MCF 10A (cell line): ENCODE data around the gene XRN1. TPM values are rescaled to one million over a fixed set of nuclear protein-coding genes. Genes with fewer than 3 reads are reported as not detected.
"Not testable (repeated sequence)": the region's sequence is repeated elsewhere in the genome, so short reads cannot be mapped to it uniquely, and the experiment has no call there.

Source experiments
- BruUV-seq: library from RNA; stranded (reverse); fragments of 400-500 nt; replicated peaks from 2 replicates; lab custom pipeline; 2021; lab: Mats Ljungman, UMichigan
- CTCF ChIA-PET: fragments of 300-600 bp; sonication (Branson Sonifier 250); formaldehyde crosslinking; extraction: SDS; loops from one replicate; lab custom pipeline; 2021; ENCODE audit warnings: antibody characterized with exemption, inconsistent platforms; lab: Yijun Ruan, JAX
- POLR2A ChIA-PET: fragments of 300-600, 350-650 bp; sonication (Branson Sonifier 250); formaldehyde crosslinking; extraction: SDS; loops from one replicate; lab custom pipeline; 2020; ENCODE audit warnings: antibody characterized with exemption, inconsistent platforms; lab: Yijun Ruan, JAX
- DNase-seq: peaks from one replicate; pipeline ENCODE4 v3.0.0-alpha.2; 2018; ENCODE audit not compliant: unreplicated experiment
- H3K27ac Mint-ChIP-seq: one replicate; pipeline ENCODE4 v1.8.0; 2022; ENCODE audit warnings: mild to moderate bottlenecking, low read depth, mixed read lengths; ENCODE audit not compliant: unreplicated experiment
- H3K27me3 Mint-ChIP-seq: one replicate; pipeline ENCODE4 v1.8.0; 2022; ENCODE audit warnings: mixed read lengths; ENCODE audit not compliant: insufficient read depth, unreplicated experiment
- H3K36me3 Mint-ChIP-seq: one replicate; pipeline ENCODE4 v1.8.0; 2022; ENCODE audit warnings: mild to moderate bottlenecking, moderate library complexity, mixed read lengths; ENCODE audit not compliant: insufficient read depth, unreplicated experiment
- H3K4me1 Mint-ChIP-seq: one replicate; pipeline ENCODE4 v1.8.0; 2022; ENCODE audit warnings: mixed read lengths; ENCODE audit not compliant: insufficient read depth, unreplicated experiment
- H3K4me3 Mint-ChIP-seq: one replicate; pipeline ENCODE4 v1.8.0; 2022; ENCODE audit warnings: mild to moderate bottlenecking, moderate library complexity, mixed read lengths; ENCODE audit not compliant: unreplicated experiment
- H3K9me3 Mint-ChIP-seq: one replicate; pipeline ENCODE4 v1.8.0; 2022; ENCODE audit warnings: mixed read lengths; ENCODE audit not compliant: unreplicated experiment
- intact Hi-C: fragments of 100-400 bp; cut with micrococcal nuclease; formaldehyde crosslinking; loops from 2 replicates; pipeline ENCODE4 v1.14.1; 2022
- total RNA-seq: library from RNA; stranded (reverse); gene quantifications from 2 replicates; pipeline ENCODE4 v1.2.3, GENCODE V29; 2022
- TF ChIP-seq, protein P1 (sequence below): fragments of 200-600 bp; IDR thresholded peaks from one replicate; pipeline ENCODE4 v1.8.0; 2022; ENCODE audit warnings: antibody characterized with exemption, mild to moderate bottlenecking; ENCODE audit not compliant: unreplicated experiment

The XRN1 gene
- total RNA-seq, 1 experiment from 2014 or later: 21.7 TPM

DNA sequence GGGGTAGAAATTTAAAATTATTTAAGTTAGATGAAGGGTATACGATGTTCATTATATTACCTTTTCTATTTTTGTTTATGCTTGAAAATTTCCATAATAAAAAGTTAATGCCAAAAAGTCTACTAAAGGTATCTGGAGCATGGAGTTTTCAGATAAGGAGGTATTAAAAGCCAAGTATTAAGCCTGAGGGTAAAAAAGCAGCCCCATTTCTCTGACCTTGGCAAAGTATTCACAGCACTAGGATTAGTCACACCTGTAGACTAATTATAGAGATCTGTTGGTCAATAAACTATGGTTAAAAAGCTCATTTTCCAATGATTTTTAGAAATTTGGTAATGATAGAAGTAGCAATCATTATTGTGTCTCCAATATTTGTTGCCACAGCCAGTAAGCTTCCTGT is 23.1 kb downstream of the XRN1 start:
- H3K4me1 Mint-ChIP-seq: no peaks in the 10 kb centered on the region
- DNase-seq: no peak
- no peak overlapping the region for H3K27ac Mint-ChIP-seq
- CTCF ChIA-PET: no interaction called here
- no peak overlapping the region for H3K4me3 Mint-ChIP-seq
- no peaks in the 10 kb centered on the region for H3K27me3 Mint-ChIP-seq
- peaks cover 70% of the 10 kb centered on the region for H3K36me3 Mint-ChIP-seq
- POLR2A ChIA-PET: interaction anchor here (0.6 kb wide), 1 partner anchor 333 kb away, joined by 3 read pairs; no protein-coding TSS in a partner anchor
- no TSS peak for BruUV-seq
- intact Hi-C loops: no loop called here
- TF ChIP-seq, protein P1, sequence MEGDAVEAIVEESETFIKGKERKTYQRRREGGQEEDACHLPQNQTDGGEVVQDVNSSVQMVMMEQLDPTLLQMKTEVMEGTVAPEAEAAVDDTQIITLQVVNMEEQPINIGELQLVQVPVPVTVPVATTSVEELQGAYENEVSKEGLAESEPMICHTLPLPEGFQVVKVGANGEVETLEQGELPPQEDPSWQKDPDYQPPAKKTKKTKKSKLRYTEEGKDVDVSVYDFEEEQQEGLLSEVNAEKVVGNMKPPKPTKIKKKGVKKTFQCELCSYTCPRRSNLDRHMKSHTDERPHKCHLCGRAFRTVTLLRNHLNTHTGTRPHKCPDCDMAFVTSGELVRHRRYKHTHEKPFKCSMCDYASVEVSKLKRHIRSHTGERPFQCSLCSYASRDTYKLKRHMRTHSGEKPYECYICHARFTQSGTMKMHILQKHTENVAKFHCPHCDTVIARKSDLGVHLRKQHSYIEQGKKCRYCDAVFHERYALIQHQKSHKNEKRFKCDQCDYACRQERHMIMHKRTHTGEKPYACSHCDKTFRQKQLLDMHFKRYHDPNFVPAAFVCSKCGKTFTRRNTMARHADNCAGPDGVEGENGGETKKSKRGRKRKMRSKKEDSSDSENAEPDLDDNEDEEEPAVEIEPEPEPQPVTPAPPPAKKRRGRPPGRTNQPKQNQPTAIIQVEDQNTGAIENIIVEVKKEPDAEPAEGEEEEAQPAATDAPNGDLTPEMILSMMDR: no peak
- H3K9me3 Mint-ChIP-seq: no peaks in the 10 kb centered on the region

DNA sequence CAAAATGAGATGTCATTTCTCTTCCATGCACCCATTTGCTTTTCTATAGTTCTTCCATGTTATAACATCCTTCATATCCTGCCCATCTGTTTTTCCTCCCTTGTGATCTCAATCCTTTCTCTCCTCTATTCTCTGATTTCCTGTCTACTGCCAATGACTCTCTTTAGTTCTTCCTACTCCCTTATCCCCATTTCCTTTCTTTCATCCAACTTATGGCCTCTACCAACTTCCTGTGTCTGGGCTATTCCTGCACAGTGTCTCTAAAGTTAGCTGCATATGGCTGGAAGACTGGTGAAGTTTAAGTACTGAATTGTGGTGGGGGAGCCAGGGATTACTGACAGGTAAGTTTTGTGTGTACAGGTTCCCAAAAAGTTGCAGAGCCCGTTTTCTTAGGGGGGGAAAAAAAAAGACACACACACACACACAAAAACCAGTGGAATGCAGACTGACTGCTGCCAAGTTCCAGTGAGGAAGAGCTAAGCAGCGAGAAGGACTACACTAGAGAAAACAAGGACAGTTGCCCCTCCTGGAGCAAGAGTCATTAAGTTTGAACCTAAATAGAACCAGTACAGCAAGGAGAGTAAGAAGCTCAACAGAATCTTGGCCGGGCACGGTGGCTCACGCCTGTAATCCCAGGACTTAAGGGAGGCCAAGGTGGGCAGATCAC is 28.8 kb downstream of the XRN1 start:
- Mint-ChIP-seq H3K36me3 (peaks cover 73% of the 10 kb centered on the region), H3K4me1 (no peaks in the 10 kb centered on the region), H3K27me3 (no peaks in the 10 kb centered on the region), H3K27ac (no peak overlapping the region), H3K9me3 (no peaks in the 10 kb centered on the region), H3K4me3 (no peak overlapping the region)
- BruUV-seq: no TSS peak
- ChIA-PET CTCF (no interaction called here), POLR2A (no interaction called here)
- TF ChIP-seq, protein P1: no peak
- intact Hi-C loops: no loop called here
- DNase-seq: no peak

DNA sequence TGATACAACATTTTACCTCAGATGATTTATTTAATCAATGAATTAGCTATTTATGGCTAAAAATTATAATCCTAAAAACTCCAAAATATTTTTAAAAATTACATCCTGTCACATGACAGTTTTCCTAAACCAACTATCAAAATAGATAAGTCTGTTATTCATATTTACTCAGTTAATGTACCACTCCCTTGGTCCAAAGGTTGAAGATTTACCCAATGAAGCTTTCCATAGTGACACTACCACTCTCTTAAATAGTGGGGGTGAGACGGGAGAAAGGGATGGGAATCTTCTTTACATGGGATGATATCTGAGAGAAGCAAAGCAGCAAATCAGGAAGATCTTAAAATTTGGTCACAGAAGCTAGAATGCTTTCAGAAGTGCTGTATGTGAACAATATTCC is 30.5 kb downstream of the XRN1 start:
- ChIA-PET CTCF (interaction anchor here (0.7 kb wide), 1 partner anchor 618 kb away, joined by 3 read pairs; no protein-coding TSS in a partner anchor), POLR2A (interaction anchor here (0.7 kb wide), 1 partner anchor 31 kb away, joined by 5 read pairs; no protein-coding TSS in a partner anchor)
- H3K27ac Mint-ChIP-seq: no peak overlapping the region
- no TSS peak for BruUV-seq
- H3K9me3 Mint-ChIP-seq: no peaks in the 10 kb centered on the region
- no peaks in the 10 kb centered on the region for H3K4me1 Mint-ChIP-seq
- H3K36me3 Mint-ChIP-seq: peaks cover 68% of the 10 kb centered on the region
- intact Hi-C loops: no loop called here
- TF ChIP-seq, protein P1: no peak
- H3K4me3 Mint-ChIP-seq: no peak overlapping the region
- DNase-seq: no peak
- no peaks in the 10 kb centered on the region for H3K27me3 Mint-ChIP-seq

DNA sequence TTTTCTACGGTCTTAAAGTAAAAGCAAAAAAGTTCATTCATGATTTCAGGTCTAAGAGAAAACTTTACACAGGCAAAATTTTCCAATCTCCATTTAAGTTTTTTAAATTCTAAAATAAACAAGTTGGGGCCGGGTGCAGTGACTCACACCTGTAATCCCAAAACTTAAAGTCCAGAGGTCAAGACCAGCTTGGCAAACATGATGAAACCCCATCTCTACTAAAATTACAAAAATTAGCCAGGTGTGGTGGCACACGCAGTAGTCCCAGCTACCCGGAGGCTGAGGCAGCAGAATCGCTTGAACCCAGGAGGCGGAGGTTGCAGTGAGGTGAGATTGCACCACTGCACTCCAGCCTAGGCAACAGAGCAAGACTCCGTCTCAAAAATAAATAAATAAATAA is 47.3 kb downstream of the XRN1 start:
- DNase-seq: peak; percentile 23
- H3K4me3 Mint-ChIP-seq, H3K27me3 Mint-ChIP-seq, BruUV-seq, H3K4me1 Mint-ChIP-seq, H3K9me3 Mint-ChIP-seq, intact Hi-C loops, H3K27ac Mint-ChIP-seq: not testable (repeated sequence)
- ChIA-PET POLR2A (interaction anchor here (0.7 kb wide), 1 partner anchor 44 kb away, joined by 3 read pairs; no protein-coding TSS in a partner anchor), CTCF (interaction anchor here (0.6 kb wide), 1 partner anchor 440 kb away, joined by 5 read pairs; no protein-coding TSS in a partner anchor)
- H3K36me3 Mint-ChIP-seq: peaks cover 61% of the 10 kb centered on the region
